ENCODE results near the gene TPRX1.
"Not testable (repeated sequence)": the region's sequence is repeated elsewhere in the genome, so short reads cannot be mapped to it uniquely, and the experiment has no call there.

TPRX1 gene, protein sequence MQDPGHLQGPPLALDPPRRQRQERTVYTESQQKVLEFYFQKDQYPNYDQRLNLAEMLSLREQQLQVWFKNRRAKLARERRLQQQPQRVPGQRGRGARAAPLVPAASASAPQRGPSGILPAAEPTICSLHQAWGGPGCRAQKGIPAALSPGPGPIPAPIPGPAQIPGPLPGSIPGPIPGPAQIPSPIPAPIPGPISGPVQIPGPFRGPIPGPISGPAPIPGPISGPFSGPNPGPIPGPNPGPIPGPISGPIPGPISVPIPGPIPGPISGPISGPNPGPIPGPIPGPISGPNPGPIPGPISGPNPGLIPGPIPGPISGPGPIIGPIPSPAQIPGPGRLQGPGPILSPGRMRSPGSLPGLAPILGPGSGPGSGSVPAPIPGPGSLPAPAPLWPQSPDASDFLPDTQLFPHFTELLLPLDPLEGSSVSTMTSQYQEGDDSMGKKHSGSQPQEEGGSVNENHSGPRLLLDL

GRCh38 chr19:47804451-47804850, at the start of gene TPRX1:
Gene TPRX1 (minus strand): TSS chr19:47804551. CDS start chr19:47804539, 12 bp downstream.
- not testable (repeated sequence) for DNase-seq (ENCODE audit: low spot score)

GRCh38 chr19:47853003-47853402, 48.7 kb upstream of the TPRX1 start:
- DNase-seq (ENCODE audit: low spot score): no peak

- DNase-seq (ENCODE audit: low spot score): no peak
These were observed 44.6 kb upstream of the TPRX1 start for GRCh38 chr19:47848823-47849473.

DNA sequence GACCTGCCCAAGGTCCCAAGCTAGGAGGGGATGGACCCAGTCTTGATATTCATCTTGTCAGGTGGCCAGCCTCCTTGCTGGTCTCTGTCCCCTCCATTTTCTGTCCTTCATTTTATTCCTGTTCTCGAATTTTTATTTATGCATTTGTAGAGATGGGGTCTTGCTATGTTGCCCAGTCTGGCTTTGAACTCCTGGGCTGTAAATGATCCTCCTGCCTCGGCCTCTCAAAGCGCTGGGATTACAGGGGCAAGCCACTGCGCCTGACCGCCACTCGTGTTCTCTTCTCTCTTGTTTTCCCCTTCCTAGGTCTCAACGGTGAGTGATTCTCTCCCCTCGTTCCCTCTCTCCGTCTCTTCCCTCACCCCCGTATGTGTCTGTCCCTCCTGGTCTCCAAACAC, 44.1 kb upstream of the TPRX1 start:
- DNase-seq (ENCODE audit: low spot score): no peak

DNA sequence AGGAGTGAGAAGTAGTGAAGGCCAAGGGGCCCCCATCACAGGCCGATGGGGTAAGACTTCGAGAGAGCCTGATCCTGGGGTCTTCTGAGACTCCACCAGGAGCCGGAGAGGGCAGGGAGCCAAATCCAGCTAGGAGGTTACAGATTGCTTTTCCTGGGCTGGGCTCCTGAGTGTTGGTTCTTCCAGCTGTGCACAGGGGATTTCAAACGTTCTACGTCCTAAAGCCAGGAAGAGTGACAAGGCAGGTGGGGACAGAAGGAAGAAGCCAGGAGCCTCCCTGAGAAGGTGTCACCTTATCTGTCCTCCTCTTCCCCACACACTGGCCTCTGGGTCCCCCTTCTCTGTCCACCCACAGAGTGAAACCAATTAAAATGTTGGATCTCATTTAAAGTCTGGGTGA, 38.6 kb upstream of the TPRX1 start:
- DNase-seq (ENCODE audit: low spot score): no peak

DNA sequence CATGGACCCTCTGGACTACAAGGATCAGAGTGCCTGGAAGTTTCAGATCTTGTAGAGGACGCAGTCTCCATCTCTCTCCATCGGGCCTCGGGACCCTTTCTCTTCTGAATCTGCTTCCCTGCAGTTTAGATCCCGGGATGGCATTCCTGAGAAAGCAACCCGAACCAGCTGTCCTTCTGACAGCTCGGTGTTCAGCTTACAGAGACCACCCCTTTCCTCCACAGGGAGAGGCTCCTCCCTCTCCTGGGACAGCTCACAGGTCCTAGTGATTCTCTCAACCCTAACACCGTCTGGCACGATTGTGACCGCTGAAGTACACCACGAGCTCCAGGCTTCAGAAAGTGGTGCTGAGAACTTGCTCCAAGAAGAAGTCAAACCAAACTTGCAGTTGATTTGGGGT, 35.6 kb upstream of the TPRX1 start:
- DNase-seq (ENCODE audit: low spot score): no peak

GRCh38 chr19:47839411-47839810, 35.1 kb upstream of the TPRX1 start:
- DNase-seq (ENCODE audit: low spot score): no peak

DNA sequence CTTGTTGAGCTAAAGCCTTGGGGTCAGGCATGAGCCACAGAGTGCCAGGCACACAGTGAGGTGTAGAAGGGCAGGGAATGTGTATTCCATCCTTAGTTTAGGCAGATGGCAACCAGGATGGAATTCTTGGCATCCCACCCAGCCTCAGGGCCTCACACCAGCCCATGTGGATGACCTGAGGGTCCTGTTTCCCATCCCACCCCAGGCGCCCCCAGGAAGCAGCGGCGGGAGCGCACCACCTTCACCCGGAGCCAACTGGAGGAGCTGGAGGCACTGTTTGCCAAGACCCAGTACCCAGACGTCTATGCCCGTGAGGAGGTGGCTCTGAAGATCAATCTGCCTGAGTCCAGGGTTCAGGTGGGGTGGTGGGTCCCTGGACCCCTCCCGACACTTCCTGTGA, 31.7 kb upstream of the TPRX1 start:
- no peak for DNase-seq (ENCODE audit: low spot score)

- DNase-seq (ENCODE audit: low spot score): no peak
These were observed 28.4 kb upstream of the TPRX1 start for GRCh38 chr19:47832723-47833122.

DNA sequence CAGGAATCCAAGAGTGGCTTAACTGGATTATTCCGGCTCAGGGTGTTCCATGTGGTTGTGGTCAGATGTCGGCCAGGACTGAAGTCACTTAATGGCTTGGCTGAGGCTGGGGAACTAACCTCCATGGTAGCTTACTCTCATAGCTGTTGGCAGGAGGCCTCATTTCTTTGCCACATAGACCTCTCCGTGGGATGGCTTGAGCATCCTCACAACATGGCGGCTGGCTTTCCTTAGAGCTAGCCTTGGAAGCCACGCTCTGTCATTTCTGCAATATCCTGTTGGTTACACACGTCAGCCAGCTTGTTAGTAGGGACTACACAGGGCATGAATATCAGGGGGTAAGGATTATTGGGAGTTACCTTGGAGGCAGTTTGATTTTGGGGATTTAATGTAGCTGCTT, 22.4 kb upstream of the TPRX1 start:
- no peak for DNase-seq (ENCODE audit: low spot score)

- no peak for DNase-seq (ENCODE audit: low spot score)
These were observed 20.0 kb upstream of the TPRX1 start for GRCh38 chr19:47824396-47824795.

- DNase-seq (ENCODE audit: low spot score): no peak
These were observed 17.2 kb upstream of the TPRX1 start, which contains the start of gene CRX for GRCh38 chr19:47821460-47822020. Gene CRX (plus strand): TSS chr19:47821937. CDS start chr19:47834444, 12,507 bp downstream.

GRCh38 chr19:47820410-47820809, 16.1 kb upstream of the TPRX1 start:
- DNase-seq (ENCODE audit: low spot score): no peak

GRCh38 chr19:47819858-47820257, 15.5 kb upstream of the TPRX1 start:
- no peak for DNase-seq (ENCODE audit: low spot score)

DNA sequence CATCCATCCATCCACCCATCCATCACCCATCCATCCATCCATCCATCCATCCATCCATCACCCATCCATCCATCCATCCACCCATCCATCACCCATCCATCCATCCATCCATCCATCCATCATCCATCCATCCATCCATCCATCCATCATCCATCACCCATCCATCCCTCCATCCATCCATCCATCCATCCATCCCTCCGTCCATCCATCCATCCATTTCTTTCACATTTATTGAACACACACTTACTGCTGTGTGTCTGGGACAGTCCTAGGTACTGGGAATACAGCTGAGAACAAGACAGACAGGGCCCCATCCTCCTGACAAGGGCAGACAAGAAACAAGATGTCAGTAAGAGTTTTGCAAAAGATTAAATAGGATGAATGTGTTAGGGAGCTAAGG, 13.9 kb upstream of the TPRX1 start:
- not testable (repeated sequence) for DNase-seq (ENCODE audit: low spot score)

DNA sequence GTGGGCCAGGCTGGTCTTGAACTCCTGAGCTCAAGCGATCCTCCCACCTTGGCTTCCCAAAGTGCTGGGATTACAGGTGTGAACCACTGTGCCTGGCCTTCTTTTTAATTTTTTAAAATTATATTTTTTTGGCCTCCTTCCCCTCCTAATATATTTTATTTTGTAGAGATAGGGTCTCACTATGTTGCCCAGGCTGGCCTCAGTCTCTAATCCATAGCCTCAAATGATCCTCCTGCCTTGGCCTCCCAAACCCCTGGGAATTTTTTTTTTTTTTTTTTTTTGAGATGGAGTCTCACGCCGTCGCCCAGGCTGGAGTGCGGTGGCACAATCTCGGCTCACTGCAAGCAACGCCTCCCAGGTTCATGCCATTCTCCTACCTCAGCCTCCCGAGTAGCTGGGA, 11.9 kb upstream of the TPRX1 start:
- not testable (repeated sequence) for DNase-seq (ENCODE audit: low spot score)

GRCh38 chr19:47813995-47814328, 9.6 kb upstream of the TPRX1 start:
- no peak for DNase-seq (ENCODE audit: low spot score)

- peak; percentile 66 for DNase-seq (ENCODE audit: low spot score)
These were observed 9.1 kb upstream of the TPRX1 start for GRCh38 chr19:47813304-47813994.

GRCh38 chr19:47806435-47806834, 2.1 kb upstream of the TPRX1 start:
- no peak for DNase-seq (ENCODE audit: low spot score)

DNA sequence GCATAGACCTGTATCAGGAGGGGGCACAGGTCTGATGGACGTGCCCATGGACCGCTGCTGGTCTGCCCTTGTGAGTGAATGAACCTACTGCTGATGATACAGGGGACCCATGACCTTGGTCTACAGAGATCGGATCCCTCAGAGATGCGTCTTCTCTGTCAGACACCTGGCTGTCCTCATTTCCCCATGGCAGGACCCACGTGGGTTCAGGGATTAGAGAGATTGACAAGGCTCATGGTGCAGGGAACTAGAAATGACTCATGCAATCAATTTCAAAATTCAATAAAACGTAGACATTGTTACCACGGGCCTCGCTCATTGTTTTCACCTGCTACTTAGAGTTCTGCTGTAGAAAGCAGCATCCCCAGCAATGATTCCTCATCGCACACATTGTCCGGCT, 962 bp upstream of the TPRX1 start:
- no peak for DNase-seq (ENCODE audit: low spot score)

DNA sequence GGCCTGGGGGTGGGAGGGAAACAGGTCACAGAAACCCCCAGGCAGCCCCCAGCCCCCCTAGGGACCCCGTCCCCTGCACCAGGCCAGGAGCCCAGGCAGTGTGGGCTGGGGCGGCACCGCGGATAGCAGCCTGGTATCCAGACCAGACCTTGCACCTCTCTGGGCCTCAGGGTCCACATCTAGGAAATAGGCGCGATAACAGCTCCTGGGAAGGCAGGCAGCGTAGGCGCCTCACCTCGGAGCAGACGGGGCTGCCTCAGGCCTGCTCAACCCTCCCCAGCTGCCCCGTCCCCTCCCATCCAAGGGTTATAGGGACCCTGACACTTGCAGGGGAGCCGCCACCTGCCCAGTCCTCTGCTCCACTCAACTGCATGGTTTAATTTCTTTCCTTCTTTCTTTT, 680 bp downstream of the TPRX1 start:
- not testable (repeated sequence) for DNase-seq (ENCODE audit: low spot score)

- DNase-seq (ENCODE audit: low spot score): not testable (repeated sequence)
These were observed 1.2 kb downstream of the TPRX1 start for GRCh38 chr19:47803148-47803547.

Data from germinal center (tissue), 1 donor.